ENCODE data around the gene OPCML.

DNA sequence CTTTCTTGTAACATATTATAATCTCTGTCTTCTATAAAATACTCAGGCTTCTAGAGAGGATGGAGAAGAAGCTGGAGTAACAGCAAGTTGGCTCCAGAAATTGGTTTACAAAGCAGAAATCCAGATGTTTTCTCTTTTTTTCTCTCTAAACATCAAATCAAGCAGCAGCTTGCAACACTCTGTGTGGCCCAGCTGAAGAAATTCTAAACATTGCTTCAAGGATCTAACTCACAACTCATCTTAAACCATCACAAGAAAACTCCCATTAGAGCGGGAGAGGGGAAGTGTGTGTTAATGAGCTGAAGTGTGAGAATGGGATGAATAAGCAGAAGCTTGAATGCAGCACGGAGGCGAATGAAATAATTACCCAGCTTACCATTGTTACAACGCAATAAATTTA, 146.5 kb downstream of the OPCML start:
- TF ChIP-seq, protein P1, sequence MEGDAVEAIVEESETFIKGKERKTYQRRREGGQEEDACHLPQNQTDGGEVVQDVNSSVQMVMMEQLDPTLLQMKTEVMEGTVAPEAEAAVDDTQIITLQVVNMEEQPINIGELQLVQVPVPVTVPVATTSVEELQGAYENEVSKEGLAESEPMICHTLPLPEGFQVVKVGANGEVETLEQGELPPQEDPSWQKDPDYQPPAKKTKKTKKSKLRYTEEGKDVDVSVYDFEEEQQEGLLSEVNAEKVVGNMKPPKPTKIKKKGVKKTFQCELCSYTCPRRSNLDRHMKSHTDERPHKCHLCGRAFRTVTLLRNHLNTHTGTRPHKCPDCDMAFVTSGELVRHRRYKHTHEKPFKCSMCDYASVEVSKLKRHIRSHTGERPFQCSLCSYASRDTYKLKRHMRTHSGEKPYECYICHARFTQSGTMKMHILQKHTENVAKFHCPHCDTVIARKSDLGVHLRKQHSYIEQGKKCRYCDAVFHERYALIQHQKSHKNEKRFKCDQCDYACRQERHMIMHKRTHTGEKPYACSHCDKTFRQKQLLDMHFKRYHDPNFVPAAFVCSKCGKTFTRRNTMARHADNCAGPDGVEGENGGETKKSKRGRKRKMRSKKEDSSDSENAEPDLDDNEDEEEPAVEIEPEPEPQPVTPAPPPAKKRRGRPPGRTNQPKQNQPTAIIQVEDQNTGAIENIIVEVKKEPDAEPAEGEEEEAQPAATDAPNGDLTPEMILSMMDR (IDR thresholded peaks at IDR 0.05), result no peak
- TF ChIP-seq EZH2 (IDR thresholded peaks at IDR 0.05; ENCODE audit: borderline replicate concordance, insufficient read depth, low read depth, low read length, poor library complexity, severe bottlenecking), result no peak
